ENCODE results near the gene EIF2D. TPM values are rescaled to one million over a fixed set of nuclear protein-coding genes. Genes with fewer than 3 reads are reported as not detected.
"Not testable (repeated sequence)": the region's sequence is repeated elsewhere in the genome, so short reads cannot be mapped to it uniquely, and the experiment has no call there.

Gene EIF2D
- total RNA-seq, 2 experiments from 2014 or later = 44.5 to 51.6 TPM

GRCh38 chr1:206651014-206651413 lies 38.7 kb upstream of the EIF2D start:
- POLR2A ChIA-PET = interaction anchor here (0.6 kb wide), 1 partner anchor 38 kb away, joined by 3 read pairs; no protein-coding TSS in a partner anchor

GRCh38 chr1:206649261-206649921 lies 37.1 kb upstream of the EIF2D start:
- no peaks in the 10 kb centered on the region for H3K4me1 Mint-ChIP-seq
- H3K36me3 Mint-ChIP-seq (ENCODE audit: low read depth) = peaks cover 7% of the 10 kb centered on the region
- ChIA-PET POLR2A (no interaction called here), CTCF (interaction anchor here (0.9 to 2.9 kb wide), 8 partner anchors 9 to 263 kb away, joined by 3 to 19 read pairs (median 4); partner anchors contain the start of genes DYRK3 and EIF2D)
- H3K27me3 Mint-ChIP-seq = no peaks in the 10 kb centered on the region
- no peak overlapping the region for H3K27ac Mint-ChIP-seq
- no peaks in the 10 kb centered on the region for H3K9me3 Mint-ChIP-seq
- DNase-seq = no peak
- no peak overlapping the region for H3K4me3 Mint-ChIP-seq

More at GRCh38 chr1:206651014-206651413, 38.7 kb upstream of the EIF2D start:
- DNase-seq = no peak
- Mint-ChIP-seq H3K27ac (no peak overlapping the region), H3K4me3 (no peak overlapping the region), H3K4me1 (no peaks in the 10 kb centered on the region), H3K36me3 (ENCODE audit: low read depth) (peaks cover 7% of the 10 kb centered on the region), H3K27me3 (no peaks in the 10 kb centered on the region), H3K9me3 (no peaks in the 10 kb centered on the region)
- CTCF ChIA-PET = interaction anchor here (1.5 to 2.9 kb wide), 2 partner anchors 13 to 16 kb away, joined by 5 to 19 read pairs; partner anchors contain the start of gene DYRK3

GRCh38 chr1:206647224-206647623 lies 35.0 kb upstream of the EIF2D start:
- DNase-seq = no peak
- no peaks in the 10 kb centered on the region for H3K4me1 Mint-ChIP-seq
- H3K9me3 Mint-ChIP-seq = no peaks in the 10 kb centered on the region
- no peak overlapping the region for H3K4me3 Mint-ChIP-seq
- H3K27me3 Mint-ChIP-seq = no peaks in the 10 kb centered on the region
- POLR2A ChIA-PET = no interaction called here
- no peak overlapping the region for H3K27ac Mint-ChIP-seq
- H3K36me3 Mint-ChIP-seq (ENCODE audit: low read depth) = peaks cover 7% of the 10 kb centered on the region
- CTCF ChIA-PET = interaction anchor here (0.6 to 1.9 kb wide), 5 partner anchors 17 to 91 kb away, joined by 3 to 7 read pairs (median 3); partner anchors contain the start of gene EIF2D

GRCh38 chr1:206646504-206646903 lies 34.2 kb upstream of the EIF2D start:
- POLR2A ChIA-PET = no interaction called here
- DNase-seq = no peak
- Mint-ChIP-seq H3K4me3 (no peak overlapping the region), H3K36me3 (ENCODE audit: low read depth) (peaks cover 7% of the 10 kb centered on the region), H3K4me1 (no peaks in the 10 kb centered on the region), H3K27ac (no peak overlapping the region), H3K9me3 (no peaks in the 10 kb centered on the region), H3K27me3 (no peaks in the 10 kb centered on the region)
- CTCF ChIA-PET = interaction anchor here (1.3 to 1.5 kb wide), 2 partner anchors 12 to 34 kb away, joined by 3 read pairs; partner anchors contain the start of gene EIF2D

GRCh38 chr1:206643118-206643698 lies 30.9 kb upstream of the EIF2D start:
- DNase-seq = no peak
- ChIA-PET CTCF (no interaction called here), POLR2A (no interaction called here)
- no peaks in the 10 kb centered on the region for H3K9me3 Mint-ChIP-seq
- H3K4me1 Mint-ChIP-seq = no peaks in the 10 kb centered on the region
- no peaks in the 10 kb centered on the region for H3K27me3 Mint-ChIP-seq
- H3K4me3 Mint-ChIP-seq = no peak overlapping the region
- H3K36me3 Mint-ChIP-seq (ENCODE audit: low read depth) = peaks cover 8% of the 10 kb centered on the region
- H3K27ac Mint-ChIP-seq = no peak overlapping the region

GRCh38 chr1:206642074-206642473 lies 29.8 kb upstream of the EIF2D start:
- H3K9me3 Mint-ChIP-seq; H3K27me3 Mint-ChIP-seq; H3K4me1 Mint-ChIP-seq; H3K36me3 Mint-ChIP-seq (ENCODE audit: low read depth); DNase-seq; H3K27ac Mint-ChIP-seq; H3K4me3 Mint-ChIP-seq; POLR2A ChIA-PET: not testable (repeated sequence)
- CTCF ChIA-PET = interaction anchor here (1.4 kb wide), 1 partner anchor 16 kb away, joined by 3 read pairs; no protein-coding TSS in a partner anchor

- peaks cover 1% of the 10 kb centered on the region for H3K36me3 Mint-ChIP-seq (ENCODE audit: low read depth)
- H3K9me3 Mint-ChIP-seq = no peaks in the 10 kb centered on the region
- H3K4me3 Mint-ChIP-seq = no peak overlapping the region
- DNase-seq = no peak
- H3K4me1 Mint-ChIP-seq = peaks cover 23% of the 10 kb centered on the region
- POLR2A ChIA-PET = no interaction called here
- H3K27ac Mint-ChIP-seq = no peak overlapping the region
- H3K27me3 Mint-ChIP-seq = peaks cover 8% of the 10 kb centered on the region
- CTCF ChIA-PET = interaction anchor here (1.0 to 5.9 kb wide), 3 partner anchors 25 to 89 kb away, joined by 4 to 45 read pairs (median 10); partner anchors contain the start of gene EIF2D
These were observed 25.3 kb upstream of the EIF2D start for GRCh38 chr1:206637605-206638004.

GRCh38 chr1:206636671-206637070 lies 24.4 kb upstream of the EIF2D start:
- H3K27ac Mint-ChIP-seq = no peak overlapping the region
- POLR2A ChIA-PET = interaction anchor here (0.6 kb wide), 1 partner anchor 403 kb away, joined by 4 read pairs; no protein-coding TSS in a partner anchor
- H3K9me3 Mint-ChIP-seq = no peaks in the 10 kb centered on the region
- peaks cover 11% of the 10 kb centered on the region for H3K27me3 Mint-ChIP-seq
- peaks cover 1% of the 10 kb centered on the region for H3K36me3 Mint-ChIP-seq (ENCODE audit: low read depth)
- no peak overlapping the region for H3K4me3 Mint-ChIP-seq
- CTCF ChIA-PET = interaction anchor here (0.6 to 5.9 kb wide), 5 partner anchors 12 to 167 kb away, joined by 4 to 45 read pairs (median 10); partner anchors contain the start of gene EIF2D
- H3K4me1 Mint-ChIP-seq = peaks cover 23% of the 10 kb centered on the region
- no peak for DNase-seq

GRCh38 chr1:206635978-206636345 lies 23.7 kb upstream of the EIF2D start:
- H3K27ac Mint-ChIP-seq = no peak overlapping the region
- H3K36me3 Mint-ChIP-seq (ENCODE audit: low read depth) = peaks cover 1% of the 10 kb centered on the region
- H3K4me1 Mint-ChIP-seq = peaks cover 23% of the 10 kb centered on the region
- peaks cover 11% of the 10 kb centered on the region for H3K27me3 Mint-ChIP-seq
- POLR2A ChIA-PET = interaction anchor here (0.6 to 1.3 kb wide), 3 partner anchors 27 to 404 kb away, joined by 3 to 5 read pairs (median 4); no protein-coding TSS in a partner anchor
- no peaks in the 10 kb centered on the region for H3K9me3 Mint-ChIP-seq
- peak; percentile 22 for DNase-seq
- CTCF ChIA-PET = interaction anchor here (1.0 to 5.9 kb wide), 14 partner anchors 10 to 346 kb away, joined by 3 to 45 read pairs (median 5); partner anchors contain the start of gene EIF2D
- peak overlapping the region; percentile 75 for H3K4me3 Mint-ChIP-seq

GRCh38 chr1:206635080-206635977 lies 23.1 kb upstream of the EIF2D start, which contains the start of gene DYRK3:
Gene DYRK3 (plus strand): TSS chr1:206635536. CDS start chr1:206635704, 168 bp downstream.
- no peaks in the 10 kb centered on the region for H3K9me3 Mint-ChIP-seq
- ChIA-PET POLR2A (interaction anchor here (0.6 to 1.3 kb wide), 4 partner anchors 28 to 1329 kb away, joined by 3 to 5 read pairs (median 3); no protein-coding TSS in a partner anchor), CTCF (interaction anchor here (0.6 to 5.9 kb wide), 30 partner anchors 9 to 1162 kb away, joined by 3 to 45 read pairs (median 3); partner anchors contain the start of gene EIF2D)
- H3K4me3 Mint-ChIP-seq = peak within 1 kb of the TSS; percentile 75
- peak within 1 kb of the TSS; percentile 89 for H3K27ac Mint-ChIP-seq
- H3K27me3 Mint-ChIP-seq = peaks cover 11% of the 10 kb centered on the region
- H3K36me3 Mint-ChIP-seq (ENCODE audit: low read depth) = peaks cover 1% of the 10 kb centered on the region
- DNase-seq = peak; percentile 93
- peaks cover 23% of the 10 kb centered on the region for H3K4me1 Mint-ChIP-seq

- CTCF ChIA-PET = interaction anchor here (0.6 to 5.9 kb wide), 25 partner anchors 10 to 1163 kb away, joined by 3 to 45 read pairs (median 4); partner anchors contain the start of gene EIF2D
- POLR2A ChIA-PET = interaction anchor here (0.7 to 1.3 kb wide), 3 partner anchors 29 to 1328 kb away, joined by 3 to 5 read pairs (median 3); no protein-coding TSS in a partner anchor
- H3K36me3 Mint-ChIP-seq (ENCODE audit: low read depth) = peaks cover 1% of the 10 kb centered on the region
- peaks cover 13% of the 10 kb centered on the region for H3K27me3 Mint-ChIP-seq
- peaks cover 23% of the 10 kb centered on the region for H3K4me1 Mint-ChIP-seq
- H3K9me3 Mint-ChIP-seq = no peaks in the 10 kb centered on the region
- peak overlapping the region; percentile 89 for H3K27ac Mint-ChIP-seq
- peak; percentile 81 for DNase-seq
- H3K4me3 Mint-ChIP-seq = peak overlapping the region; percentile 75
These were observed 22.3 kb upstream of the EIF2D start for GRCh38 chr1:206634365-206635079.
